SK-N-MC (cell line): ENCODE measurements around the gene TMTC1.

Experiments used
- EZH2 ChIP-seq: fragments of 200-600 bp; sonication (generic); IDR thresholded peaks from one replicate; pipeline ENCODE4 v1.6.1; 2017; ENCODE audit warnings: antibody characterized with exemption
- POLR2AphosphoS5 ChIP-seq: IDR thresholded peaks from 2 replicates; pipeline ENCODE4 v1.6.1; 2012; ENCODE audit warnings: mild to moderate bottlenecking, low read depth, low read length, borderline replicate concordance

- TF ChIP-seq POLR2AphosphoS5 (no peak), EZH2 (no peak)
These were observed 94.8 kb downstream of the TMTC1 start for GRCh38 chr12:29688914-29689313.
